ENCODE results near the gene EGFL6.
"Not testable (repeated sequence)": the region's sequence is repeated elsewhere in the genome, so short reads cannot be mapped to it uniquely, and the experiment has no call there.

EGFL6 gene

DNA sequence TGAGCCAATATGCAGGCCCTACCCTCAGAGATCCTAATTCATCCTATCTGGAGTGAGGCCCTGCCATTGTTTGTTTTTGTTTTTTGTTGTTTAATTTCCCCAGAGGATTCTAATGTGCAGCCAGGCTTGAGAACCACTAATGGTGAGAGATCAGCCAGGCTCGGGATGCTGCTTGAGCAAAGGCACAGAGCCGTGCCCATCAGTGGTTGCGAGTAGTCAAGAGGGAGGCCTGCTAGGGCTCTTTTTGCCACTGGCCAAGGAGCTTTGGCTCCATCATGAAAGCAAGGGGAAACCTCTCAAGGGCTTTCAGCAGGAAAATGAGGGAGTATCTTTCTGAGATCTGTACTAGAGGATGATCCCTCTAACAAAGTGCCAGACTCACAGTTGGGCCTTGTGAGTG lies 86.3 kb downstream of the EGFL6 start:
- FAIRE-seq, result no peak

DNA sequence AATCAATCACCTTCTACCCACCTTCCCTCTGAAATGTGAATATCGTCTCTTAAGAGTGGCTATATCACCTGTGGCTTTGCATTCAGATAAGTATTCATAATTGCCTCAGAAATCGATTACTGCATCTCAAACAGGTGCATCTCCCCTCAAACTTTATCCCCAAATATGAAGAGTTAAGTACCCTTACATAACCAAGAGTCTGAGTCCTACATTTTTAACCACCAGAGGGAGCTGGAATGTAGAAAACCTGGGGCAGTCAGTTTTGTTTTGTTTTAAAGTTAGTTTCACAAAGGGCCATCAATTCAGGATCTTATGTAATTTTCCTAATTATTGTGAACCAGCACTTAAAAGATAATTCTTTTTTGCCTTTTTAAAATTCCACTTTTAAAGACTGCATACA lies 89.2 kb downstream of the EGFL6 start:
- FAIRE-seq, result peak; percentile 97

DNA sequence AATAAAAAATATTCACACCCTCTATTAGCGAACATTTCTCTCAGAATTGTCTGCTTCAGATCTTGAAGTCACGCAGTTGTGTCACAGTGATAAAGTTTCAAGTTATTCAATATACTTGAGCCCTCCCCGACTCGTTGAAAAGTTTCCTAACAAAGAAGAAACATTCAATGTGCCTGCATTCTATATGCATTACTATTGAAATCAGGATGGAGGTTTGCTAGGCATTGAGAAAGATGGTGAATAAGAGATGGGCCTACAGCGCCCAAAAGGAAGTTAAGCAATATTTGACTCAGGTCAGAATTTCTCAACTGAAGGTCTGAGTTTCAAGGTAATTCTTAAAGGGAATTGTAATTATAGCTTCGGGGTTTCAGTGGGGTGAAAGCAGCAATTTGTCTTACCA lies 89.7 kb downstream of the EGFL6 start:
- FAIRE-seq, result no peak

DNA sequence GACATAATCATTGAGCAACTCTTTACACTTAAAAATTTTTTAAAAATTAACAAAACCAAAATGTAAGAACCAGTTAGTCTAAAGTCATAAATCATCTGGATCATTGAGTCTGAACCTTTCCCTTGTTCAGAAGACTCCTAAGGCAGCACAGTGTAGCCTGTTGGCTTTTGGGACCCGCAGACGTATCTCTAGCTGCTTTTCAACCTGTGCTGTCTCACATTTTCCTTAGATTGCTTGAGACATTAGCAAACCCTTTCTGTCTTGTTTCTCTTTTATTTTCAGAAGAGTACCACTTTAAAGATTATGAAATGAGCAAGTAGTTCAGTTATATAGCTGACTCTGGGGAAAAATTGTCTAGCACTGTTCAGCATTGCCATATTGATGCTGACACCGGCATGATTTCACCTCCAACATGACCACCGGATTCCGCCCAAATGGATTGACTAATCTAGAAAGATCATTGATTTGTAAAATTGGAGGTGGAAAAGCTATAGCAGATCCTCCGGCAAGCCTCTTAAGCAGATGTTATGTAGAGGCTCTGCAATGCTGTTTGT lies 92.4 kb downstream of the EGFL6 start:
- no peak for FAIRE-seq

DNA sequence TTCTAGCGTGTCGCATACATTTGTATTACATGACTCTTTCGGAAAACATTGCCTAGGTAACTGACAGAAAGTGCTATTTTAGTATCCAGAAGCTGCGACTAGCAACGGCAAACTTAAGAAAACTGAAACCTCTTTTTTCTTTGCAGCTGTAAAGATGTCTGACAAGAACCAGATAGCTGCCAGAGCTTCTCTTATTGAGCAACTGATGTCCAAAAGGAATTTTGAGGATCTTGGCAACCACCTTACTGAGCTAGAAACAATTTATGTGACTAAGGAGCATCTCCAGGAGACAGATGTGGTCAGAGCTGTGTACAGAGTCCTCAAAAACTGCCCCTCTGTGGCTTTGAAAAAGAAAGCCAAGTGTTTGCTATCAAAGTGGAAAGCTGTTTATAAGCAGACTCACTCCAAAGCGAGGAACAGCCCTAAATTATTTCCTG lies 93.0 kb downstream of the EGFL6 start:
- no peak for FAIRE-seq

DNA sequence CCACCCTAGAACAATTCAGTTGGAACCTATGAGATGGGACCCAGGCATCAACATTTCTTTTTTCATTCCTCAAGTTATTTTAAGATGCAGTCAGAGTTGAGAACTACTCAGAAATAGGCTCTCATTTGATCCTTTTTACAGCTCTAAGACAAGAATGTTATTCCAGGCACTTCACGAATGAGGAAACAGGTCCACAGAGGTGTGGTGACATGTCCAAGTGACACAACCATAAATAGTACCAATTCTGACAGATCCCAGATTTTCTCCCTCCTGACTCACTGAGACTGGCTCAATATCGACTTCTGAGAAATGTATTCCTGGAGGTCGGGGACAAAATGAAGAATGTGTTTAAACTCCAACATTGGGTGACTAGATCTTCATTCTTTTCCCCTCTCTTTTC lies 94.6 kb downstream of the EGFL6 start:
- FAIRE-seq, result no peak

DNA sequence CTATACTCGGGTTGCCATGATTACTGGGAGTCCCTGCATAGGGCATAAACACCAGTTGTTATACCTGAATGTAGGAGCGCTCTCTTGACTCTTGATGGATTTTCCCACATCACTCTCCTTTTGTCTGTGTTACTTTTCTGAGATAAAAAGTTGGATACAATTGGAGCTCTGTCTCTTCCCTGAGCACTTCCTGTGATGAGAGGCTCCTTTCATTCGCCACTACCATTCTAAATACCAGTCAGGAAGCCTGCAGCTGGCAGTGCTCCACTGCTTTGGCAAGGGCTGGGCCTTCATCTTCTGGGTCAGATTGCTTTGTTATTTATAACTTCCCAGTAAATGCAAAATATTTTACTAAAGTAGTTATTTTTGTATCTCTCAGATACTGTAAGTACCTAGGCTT lies 97.4 kb downstream of the EGFL6 start:
- FAIRE-seq, result no peak

DNA sequence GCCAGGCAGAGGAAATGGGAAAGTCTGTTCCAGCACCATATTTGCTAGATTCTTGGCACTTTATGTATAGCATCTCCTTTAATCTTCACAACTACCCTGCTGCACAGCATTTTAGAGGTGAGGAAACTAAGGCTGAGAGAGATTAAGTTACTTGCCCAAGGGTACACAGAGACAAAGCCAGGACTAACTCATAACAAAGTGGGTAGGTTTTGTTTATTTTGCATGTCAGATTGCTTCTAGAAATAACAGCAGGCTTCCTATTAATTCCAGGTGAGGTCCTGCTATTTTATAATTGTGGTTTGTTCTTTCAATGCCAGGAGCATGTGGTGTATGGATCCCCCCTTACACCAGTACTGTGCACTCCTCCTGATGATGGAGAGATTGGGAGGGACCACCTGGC lies 98.5 kb downstream of the EGFL6 start:
- no peak for FAIRE-seq

DNA sequence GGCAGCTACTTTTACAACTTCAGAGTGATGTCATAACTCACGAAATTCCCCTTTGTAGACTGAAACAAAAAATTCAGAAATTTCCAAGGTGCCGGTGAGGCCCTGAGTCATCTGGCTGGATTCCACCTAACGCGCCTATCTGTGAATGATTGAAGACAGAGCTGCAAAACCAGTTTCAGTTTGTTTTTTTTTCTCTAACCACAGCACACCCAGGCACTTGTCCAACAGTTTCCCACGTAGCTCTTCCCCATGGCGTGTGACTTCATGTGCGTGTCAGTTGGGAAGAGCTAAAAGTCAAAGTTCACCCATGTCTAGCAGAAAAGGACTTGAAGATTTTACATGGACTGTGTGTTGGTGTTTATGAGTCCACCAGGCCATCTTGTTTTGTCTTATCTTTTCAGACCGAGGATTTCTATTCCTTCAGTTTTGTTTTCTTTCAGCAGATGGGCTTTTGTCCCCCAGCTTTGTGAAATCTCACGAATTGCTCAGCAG lies 99.9 kb downstream of the EGFL6 start:
- no peak for FAIRE-seq

DNA sequence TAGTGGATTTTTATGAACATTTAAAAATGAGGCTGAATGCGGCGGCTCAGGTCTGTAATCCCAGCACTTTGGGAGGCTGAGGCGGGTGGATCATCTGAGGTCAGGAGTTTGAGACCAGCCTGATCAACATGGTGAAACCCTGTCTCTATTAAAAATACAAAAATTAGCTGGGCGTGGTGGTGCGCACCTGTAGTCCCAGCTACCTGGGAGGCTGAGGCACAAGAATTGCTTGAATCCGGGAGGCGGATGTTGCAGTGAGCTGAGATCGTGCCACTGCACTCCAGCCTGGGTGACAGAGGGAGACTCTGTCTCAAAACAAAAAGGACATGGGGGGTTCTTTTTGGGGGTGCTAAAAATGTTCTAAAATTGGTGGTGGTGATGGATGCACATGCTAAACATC lies 100.4 kb downstream of the EGFL6 start:
- FAIRE-seq, result not testable (repeated sequence)

DNA sequence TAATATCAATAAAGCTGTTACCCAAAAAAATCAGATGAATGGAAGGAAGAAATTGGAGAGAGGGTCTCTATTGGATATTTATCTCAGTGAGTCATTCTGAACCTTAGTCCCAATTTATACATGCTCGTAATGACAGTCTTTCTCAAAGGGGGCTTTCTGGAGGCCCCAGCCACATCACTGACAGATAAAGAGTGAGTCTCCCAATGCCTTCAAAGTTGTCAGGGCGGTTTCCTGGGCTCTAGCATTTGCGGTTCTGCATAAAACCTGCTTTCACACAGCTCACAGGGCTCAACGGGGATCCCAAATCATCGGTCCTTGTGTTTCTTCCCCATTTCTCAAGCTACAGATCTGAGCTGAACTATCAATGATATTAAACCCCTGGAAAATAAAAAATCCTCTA lies 100.8 kb downstream of the EGFL6 start:
- no peak for FAIRE-seq

DNA sequence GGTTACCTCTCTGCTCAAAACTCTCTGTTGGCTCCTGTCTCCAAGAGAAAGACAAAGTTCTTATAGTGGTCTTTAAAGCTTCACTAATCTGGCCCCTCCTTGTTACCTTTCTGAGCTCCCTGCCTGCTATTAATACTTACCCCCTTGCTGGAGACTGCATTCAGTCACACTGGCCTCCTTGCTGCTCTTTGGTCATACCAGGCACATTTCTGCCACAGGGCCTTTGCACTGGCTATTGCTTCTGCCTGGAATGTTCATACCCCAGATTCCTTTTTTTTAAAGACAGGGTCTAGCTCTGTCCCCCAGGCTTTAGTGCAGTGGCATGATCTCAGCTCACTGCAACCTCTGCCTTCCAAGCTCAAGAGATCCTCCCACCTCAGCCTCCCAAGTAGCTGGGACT lies 103.6 kb downstream of the EGFL6 start:
- FAIRE-seq, result no peak

DNA sequence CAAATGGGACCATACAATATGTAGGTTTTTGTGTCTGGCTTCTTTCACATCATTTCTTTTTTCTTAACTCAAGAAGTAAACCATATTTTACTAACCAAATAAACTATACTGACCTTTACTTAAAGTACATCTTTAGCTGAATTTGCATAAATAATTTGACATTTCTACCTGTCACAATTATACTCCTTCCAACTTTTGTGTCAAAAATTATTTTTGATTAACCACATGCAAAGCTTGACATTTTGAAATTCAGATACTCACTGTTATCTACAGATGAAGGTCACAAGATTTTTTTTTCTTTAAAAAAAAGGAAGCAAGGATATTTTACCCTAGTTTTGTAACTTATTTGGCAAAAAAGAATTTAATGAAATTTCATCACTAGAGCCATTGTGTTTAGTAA lies 107.5 kb downstream of the EGFL6 start:
- no peak for FAIRE-seq

DNA sequence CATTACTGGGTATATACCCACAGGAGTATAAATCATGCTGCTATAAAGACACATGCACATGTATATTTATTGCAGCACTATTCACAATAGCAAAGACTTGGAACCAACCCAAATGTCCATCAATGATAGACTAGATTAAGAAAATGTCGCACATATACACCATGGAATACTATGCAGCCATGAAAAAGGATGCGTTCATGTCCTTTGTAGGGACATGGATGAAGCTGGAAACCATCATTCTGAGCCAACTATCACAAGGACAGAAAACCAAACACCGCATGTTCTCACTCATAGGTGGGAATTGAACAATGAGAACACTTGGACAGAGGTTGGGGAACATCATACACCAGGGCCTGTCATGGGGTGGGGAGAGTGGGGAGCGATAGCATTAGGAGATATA lies 110.3 kb downstream of the EGFL6 start:
- not testable (repeated sequence) for FAIRE-seq

DNA sequence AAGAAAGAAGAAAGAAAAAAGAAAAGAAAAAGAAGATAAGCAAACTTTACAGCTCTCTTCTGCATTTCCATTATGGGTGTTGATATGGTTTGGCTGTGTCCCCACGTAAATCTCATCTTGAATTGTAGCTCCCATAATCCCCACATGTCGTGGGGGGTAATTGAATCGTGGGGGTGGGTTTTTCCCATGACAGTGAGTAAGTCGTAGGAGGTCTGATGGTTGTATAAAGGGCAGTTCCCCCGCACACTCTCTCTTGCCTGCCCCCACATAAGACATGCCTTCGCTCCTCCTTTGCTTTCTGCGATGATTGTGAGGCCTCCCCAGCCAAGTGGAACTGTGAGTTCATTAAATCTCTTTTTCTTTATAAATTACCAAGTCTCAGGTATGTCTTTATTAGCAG lies 112.2 kb downstream of the EGFL6 start:
- no peak for FAIRE-seq

All from G401.6 (cell line).